Peyer's patch (tissue), 4 donors: ENCODE measurements around the gene PPP1R11. TPM values are rescaled to one million over a fixed set of nuclear protein-coding genes. Genes with fewer than 3 reads are reported as not detected.

ENCODE experiments used
- DNase-seq, 3 donors: peaks; one replicate each; pipeline ENCODE4 v3.0.0-alpha.2; 2017 to 2019
- H3K27ac ChIP-seq, 4 donors: fragments of 200-600 bp; sonication (generic); one replicate each; pipeline ENCODE4 v1.5.1; 2016 to 2019
- H3K27me3 ChIP-seq, 2 donors: fragments of 200-600 bp; sonication (generic); one replicate each; pipeline ENCODE4 v1.5.1; 2019
- H3K36me3 ChIP-seq, 3 donors: fragments of 200-600 bp; sonication (generic); one replicate each; pipeline ENCODE4 v1.5.1; 2016 to 2019
- H3K4me1 ChIP-seq, 4 donors: fragments of 200-600 bp; sonication (generic); one replicate each; pipeline ENCODE4 v1.5.1; 2016 to 2019
- H3K4me3 ChIP-seq, 4 donors: fragments of 200-600 bp; sonication (generic); 1 replicate in 3 of 4; 2 replicates in 1 of 4; pipeline ENCODE4 v1.5.1; 2016 to 2019; ENCODE audit warnings: mild to moderate bottlenecking in 1 of 4
- H3K9me3 ChIP-seq, 4 donors: fragments of 200-600 bp; sonication (generic); one replicate each; pipeline ENCODE4 v1.5.1; 2016 to 2019; ENCODE audit warnings: mild to moderate bottlenecking in 1 of 4
- POLR2A ChIP-seq, 2 donors: fragments of 450-650 bp; IDR thresholded peaks; one replicate each; pipeline ENCODE4 v1.5.1; 2017; ENCODE audit warnings: antibody characterized with exemption in 2 of 2, mild to moderate bottlenecking in 2 of 2, moderate library complexity in 2 of 2
- total RNA-seq, 4 donors: library from RNA; depleted of rRNA; stranded (reverse); fragments of >200 nt; gene quantifications; one replicate each; pipeline ENCODE4 v1.1.0, GENCODE V29; 2016
- TF ChIP-seq, protein P1 (sequence below), 6 experiments: fragments of 450-650 bp in 4 of 6; fragments of 200-600 bp in 2 of 6; sonication (generic) in 1 of 6; IDR thresholded peaks; one replicate each; pipeline ENCODE4 v1.5.1; 2017 to 2019; ENCODE audit warnings: antibody characterized with exemption in 6 of 6, mild to moderate bottlenecking in 3 of 6, moderate library complexity in 1 of 6

PPP1R11 gene
- total RNA-seq, 4 donors from 2014 or later, result 44.6 to 75.7 (median 58.6) TPM

DNA sequence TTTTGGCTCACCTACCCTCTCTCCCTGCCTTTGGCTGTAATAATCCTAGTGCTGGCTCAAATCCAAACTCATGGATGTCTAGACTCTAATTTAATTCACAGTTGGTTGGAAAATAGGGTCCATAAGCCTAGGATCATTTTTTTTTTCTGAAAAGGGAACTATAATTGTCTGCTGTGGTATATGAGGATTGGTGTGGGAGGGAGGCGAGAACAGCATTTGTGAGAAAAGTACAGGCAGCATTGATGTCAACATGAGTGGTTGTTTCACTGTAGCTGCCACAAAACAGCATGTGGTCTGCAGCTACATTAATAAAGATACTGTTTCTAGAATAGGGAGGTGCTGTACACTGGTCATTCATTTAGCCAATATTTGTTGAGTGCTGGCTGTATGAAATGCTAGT is 24.5 kb upstream of the PPP1R11 start:
- no peak for TF ChIP-seq POLR2A (IDR thresholded peaks at IDR 0.05)
- TF ChIP-seq, protein P1, sequence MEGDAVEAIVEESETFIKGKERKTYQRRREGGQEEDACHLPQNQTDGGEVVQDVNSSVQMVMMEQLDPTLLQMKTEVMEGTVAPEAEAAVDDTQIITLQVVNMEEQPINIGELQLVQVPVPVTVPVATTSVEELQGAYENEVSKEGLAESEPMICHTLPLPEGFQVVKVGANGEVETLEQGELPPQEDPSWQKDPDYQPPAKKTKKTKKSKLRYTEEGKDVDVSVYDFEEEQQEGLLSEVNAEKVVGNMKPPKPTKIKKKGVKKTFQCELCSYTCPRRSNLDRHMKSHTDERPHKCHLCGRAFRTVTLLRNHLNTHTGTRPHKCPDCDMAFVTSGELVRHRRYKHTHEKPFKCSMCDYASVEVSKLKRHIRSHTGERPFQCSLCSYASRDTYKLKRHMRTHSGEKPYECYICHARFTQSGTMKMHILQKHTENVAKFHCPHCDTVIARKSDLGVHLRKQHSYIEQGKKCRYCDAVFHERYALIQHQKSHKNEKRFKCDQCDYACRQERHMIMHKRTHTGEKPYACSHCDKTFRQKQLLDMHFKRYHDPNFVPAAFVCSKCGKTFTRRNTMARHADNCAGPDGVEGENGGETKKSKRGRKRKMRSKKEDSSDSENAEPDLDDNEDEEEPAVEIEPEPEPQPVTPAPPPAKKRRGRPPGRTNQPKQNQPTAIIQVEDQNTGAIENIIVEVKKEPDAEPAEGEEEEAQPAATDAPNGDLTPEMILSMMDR (IDR thresholded peaks at IDR 0.05), result no peak
- no peaks in the 10 kb centered on the region for H3K27me3 ChIP-seq

DNA sequence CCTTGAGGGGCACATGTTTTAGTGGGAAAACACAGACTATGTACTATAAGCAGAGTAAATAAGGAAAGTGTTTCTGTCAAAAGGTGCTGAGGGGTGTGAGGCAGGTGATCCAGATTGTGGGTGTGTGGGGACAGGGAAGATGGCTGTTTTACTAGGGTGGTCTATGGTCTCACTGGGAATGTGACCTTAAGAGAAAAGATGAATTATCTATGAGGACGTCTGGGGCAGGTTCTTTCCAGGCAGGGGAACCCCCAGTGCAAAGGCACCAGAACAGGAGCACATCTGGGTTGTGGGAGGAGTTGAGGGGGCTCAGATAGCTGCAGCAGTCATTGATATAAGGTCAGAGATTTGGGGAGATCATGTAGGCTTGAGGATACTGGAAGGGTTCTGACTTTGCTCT is 24.1 kb upstream of the PPP1R11 start:
- Histone ChIP-seq H3K27me3 (no peaks in the 10 kb centered on the region), H3K4me1 (no peaks in the 10 kb centered on the region), H3K4me3 (no peak overlapping the region), H3K27ac (no peak overlapping the region), H3K9me3 (no peaks in the 10 kb centered on the region), H3K36me3 (no peaks in the 10 kb centered on the region)
- TF ChIP-seq POLR2A (IDR thresholded peaks at IDR 0.05), result no peak
- TF ChIP-seq, protein P1 (IDR thresholded peaks at IDR 0.05), result no peak
- no peak for DNase-seq

More for the DNA sequence above, 24.5 kb upstream of the PPP1R11 start:
- DNase-seq, result no peak
- no peaks in the 10 kb centered on the region for H3K4me1 ChIP-seq
- H3K4me3 ChIP-seq, result no peak overlapping the region
- no peaks in the 10 kb centered on the region for H3K36me3 ChIP-seq
- no peaks in the 10 kb centered on the region for H3K9me3 ChIP-seq
- H3K27ac ChIP-seq, result no peak overlapping the region

DNA sequence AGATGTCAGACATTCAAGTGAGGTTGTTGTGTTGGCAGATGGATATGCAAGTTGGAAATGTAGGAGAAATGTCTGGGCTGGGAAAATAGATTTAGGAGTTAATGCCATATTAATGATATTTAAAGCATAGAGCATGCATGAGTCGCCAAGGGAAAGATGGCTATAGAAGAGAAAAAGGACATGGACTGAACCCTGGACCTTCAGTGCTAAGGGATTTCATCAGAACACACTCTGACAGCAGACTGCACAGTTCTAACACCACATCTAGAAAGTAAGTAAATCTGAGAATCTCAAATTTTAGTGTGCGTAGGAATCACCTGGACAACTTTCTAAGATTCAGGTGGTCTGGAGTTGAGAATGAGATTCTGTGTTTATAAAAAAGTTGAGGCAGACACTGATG is 23.3 kb upstream of the PPP1R11 start:
- H3K4me3 ChIP-seq, result no peak overlapping the region
- H3K27ac ChIP-seq, result no peak overlapping the region
- no peaks in the 10 kb centered on the region for H3K4me1 ChIP-seq
- no peaks in the 10 kb centered on the region for H3K9me3 ChIP-seq
- no peaks in the 10 kb centered on the region for H3K36me3 ChIP-seq
- DNase-seq, result no peak
- no peak for TF ChIP-seq POLR2A (IDR thresholded peaks at IDR 0.05)
- TF ChIP-seq, protein P1 (IDR thresholded peaks at IDR 0.05), result no peak
- H3K27me3 ChIP-seq, result no peaks in the 10 kb centered on the region

DNA sequence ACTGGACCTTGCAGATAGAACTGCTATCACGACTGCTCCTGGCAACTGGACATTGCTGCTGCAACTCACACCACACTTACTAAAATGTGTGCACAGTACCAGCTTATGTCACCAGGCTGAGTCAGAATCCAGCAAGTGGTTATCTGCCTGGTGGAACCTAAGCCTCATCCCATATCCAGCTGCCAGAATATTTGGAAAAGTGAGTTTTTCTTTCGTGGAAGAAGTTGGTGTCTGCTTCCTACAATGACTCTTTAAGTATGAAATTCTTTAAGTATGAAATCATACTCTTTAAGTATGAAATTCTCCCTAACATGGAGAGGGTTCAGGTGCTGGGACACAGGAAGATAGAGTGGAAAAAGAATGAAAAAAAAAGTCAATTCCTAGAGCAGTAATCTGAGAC is 22.4 kb upstream of the PPP1R11 start:
- H3K9me3 ChIP-seq, result no peaks in the 10 kb centered on the region
- no peak overlapping the region for H3K27ac ChIP-seq
- H3K4me1 ChIP-seq, result no peaks in the 10 kb centered on the region
- TF ChIP-seq POLR2A (IDR thresholded peaks at IDR 0.05), result no peak
- TF ChIP-seq, protein P1 (IDR thresholded peaks at IDR 0.05), result no peak
- no peak overlapping the region for H3K4me3 ChIP-seq
- DNase-seq, result no peak
- H3K36me3 ChIP-seq, result no peaks in the 10 kb centered on the region
- no peaks in the 10 kb centered on the region for H3K27me3 ChIP-seq

DNA sequence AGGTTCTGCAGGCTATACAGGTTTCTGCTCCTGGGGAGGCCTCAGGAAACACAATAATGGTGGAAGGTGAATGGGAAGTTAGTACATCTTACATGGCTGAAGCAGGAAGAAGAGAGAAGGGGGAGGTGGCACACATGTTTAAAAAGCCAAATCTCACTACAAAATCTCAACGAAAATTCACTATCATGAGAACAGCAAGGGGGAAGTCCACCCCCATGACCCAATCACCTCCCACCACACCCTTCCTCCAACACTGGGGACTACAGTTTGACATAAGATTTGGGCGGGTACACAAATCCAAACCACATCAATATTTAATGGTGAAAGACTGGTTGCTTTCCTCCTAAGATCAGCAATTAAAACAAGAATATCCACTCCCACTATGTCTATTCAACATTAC is 19.8 kb upstream of the PPP1R11 start:
- TF ChIP-seq POLR2A (IDR thresholded peaks at IDR 0.05), result no peak
- TF ChIP-seq, protein P1 (IDR thresholded peaks at IDR 0.05), result no peak
- Histone ChIP-seq H3K4me3 (no peak overlapping the region), H3K27me3 (no peaks in the 10 kb centered on the region), H3K27ac (no peak overlapping the region), H3K36me3 (no peaks in the 10 kb centered on the region), H3K4me1 (no peaks in the 10 kb centered on the region), H3K9me3 (no peaks in the 10 kb centered on the region)
- no peak for DNase-seq

DNA sequence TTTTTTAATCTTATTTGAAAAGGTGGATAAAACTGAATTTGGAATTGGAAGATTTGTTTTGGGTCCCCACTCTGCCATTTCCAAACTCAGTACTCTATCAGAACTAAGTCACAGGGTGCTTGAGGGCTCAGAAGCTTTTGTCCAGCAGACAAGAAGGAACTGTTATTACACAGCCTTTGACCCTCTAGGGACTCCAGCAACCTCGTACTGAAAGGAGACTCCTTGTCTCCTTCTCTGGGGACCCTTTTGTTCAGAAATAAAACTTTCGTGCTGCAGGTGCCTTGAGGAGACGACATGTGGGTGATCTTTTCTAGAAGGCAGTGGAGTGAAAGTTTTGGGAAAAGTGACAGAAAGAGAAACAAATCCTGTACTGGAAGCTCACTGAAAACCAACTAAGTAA is 13.3 kb upstream of the PPP1R11 start:
- no peaks in the 10 kb centered on the region for H3K4me1 ChIP-seq
- H3K36me3 ChIP-seq, result peaks cover 0 to 23% (median 0%) of the 10 kb centered on the region in 3 donors
- no peak overlapping the region for H3K4me3 ChIP-seq
- DNase-seq, result no peak
- H3K27me3 ChIP-seq, result no peaks in the 10 kb centered on the region
- TF ChIP-seq, protein P1 (IDR thresholded peaks at IDR 0.05), result no peak
- TF ChIP-seq POLR2A (IDR thresholded peaks at IDR 0.05), result no peak
- H3K27ac ChIP-seq, result no peak overlapping the region
- peaks cover 0 to 3% (median 0%) of the 10 kb centered on the region in 4 donors for H3K9me3 ChIP-seq
